Measurements from ENCODE around the gene DPH6. TPM values are rescaled to one million over a fixed set of nuclear protein-coding genes. Genes with fewer than 3 reads are reported as not detected.
"Not testable (repeated sequence)": the region's sequence is repeated elsewhere in the genome, so short reads cannot be mapped to it uniquely, and the experiment has no call there.

Gene DPH6
- total RNA-seq, 4 donors from 2014 or later: 30.6 to 49.0 (median 36.8) TPM

DNA sequence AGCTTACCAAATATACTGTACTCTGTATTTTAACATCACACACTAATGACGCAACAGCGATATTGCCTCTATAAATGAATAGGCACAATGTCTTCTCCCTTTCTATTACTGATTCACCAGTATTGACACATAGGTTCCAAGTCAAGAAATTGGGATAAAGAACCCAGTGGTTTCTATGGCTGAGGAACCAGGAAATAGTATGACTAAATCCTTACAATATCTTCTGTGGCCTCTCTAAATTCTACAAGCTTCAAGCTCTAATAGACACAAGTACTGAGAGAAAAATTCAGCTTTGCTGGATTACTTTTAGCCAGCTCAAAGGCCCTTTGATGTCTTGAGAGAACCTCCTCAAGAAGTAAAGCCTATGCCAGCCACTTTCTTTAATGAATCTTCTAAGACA is 162.5 kb downstream of the DPH6 start:
- Histone ChIP-seq H3K27ac (no peak overlapping the region), H3K4me1 (no peaks in the 10 kb centered on the region), H3K9me3 (no peaks in the 10 kb centered on the region), H3K36me3 (no peaks in the 10 kb centered on the region), H3K4me3 (replicated peaks in 1 of 3) (no peak overlapping the region), H3K27me3 (no peaks in the 10 kb centered on the region)
- DNase-seq: no peak
- TF ChIP-seq POLR2A (IDR thresholded peaks at IDR 0.05): no peak
- TF ChIP-seq, protein P1, sequence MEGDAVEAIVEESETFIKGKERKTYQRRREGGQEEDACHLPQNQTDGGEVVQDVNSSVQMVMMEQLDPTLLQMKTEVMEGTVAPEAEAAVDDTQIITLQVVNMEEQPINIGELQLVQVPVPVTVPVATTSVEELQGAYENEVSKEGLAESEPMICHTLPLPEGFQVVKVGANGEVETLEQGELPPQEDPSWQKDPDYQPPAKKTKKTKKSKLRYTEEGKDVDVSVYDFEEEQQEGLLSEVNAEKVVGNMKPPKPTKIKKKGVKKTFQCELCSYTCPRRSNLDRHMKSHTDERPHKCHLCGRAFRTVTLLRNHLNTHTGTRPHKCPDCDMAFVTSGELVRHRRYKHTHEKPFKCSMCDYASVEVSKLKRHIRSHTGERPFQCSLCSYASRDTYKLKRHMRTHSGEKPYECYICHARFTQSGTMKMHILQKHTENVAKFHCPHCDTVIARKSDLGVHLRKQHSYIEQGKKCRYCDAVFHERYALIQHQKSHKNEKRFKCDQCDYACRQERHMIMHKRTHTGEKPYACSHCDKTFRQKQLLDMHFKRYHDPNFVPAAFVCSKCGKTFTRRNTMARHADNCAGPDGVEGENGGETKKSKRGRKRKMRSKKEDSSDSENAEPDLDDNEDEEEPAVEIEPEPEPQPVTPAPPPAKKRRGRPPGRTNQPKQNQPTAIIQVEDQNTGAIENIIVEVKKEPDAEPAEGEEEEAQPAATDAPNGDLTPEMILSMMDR (IDR thresholded peaks at IDR 0.05): no peak
- WGBS, 2 donors: 95% methylated on average over 2 of the region's 2 CpGs
- intact Hi-C loops (cut with DNase I): no loop called here

DNA sequence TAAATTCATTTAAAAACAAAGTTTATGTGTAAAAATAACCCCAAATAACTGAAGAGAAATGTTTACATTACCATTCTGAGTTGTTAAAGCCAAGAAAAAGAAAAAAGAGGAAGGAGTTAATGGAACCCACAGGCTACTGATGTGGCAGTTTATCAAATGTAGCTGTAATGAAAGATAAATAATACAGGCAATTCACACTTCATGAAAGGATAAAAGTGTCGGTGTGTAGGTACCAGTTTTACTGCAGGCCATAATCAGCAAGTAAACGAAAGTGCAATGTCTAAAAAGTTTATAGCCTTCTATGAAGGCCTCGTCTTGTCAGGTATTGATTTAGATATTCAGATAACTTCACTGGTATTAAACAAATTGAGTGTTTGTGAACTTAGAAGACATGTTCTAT is 164.6 kb downstream of the DPH6 start:
- TF ChIP-seq, protein P1 (IDR thresholded peaks at IDR 0.05): no peak
- TF ChIP-seq POLR2A (IDR thresholded peaks at IDR 0.05): no peak
- Histone ChIP-seq H3K27ac (no peak overlapping the region), H3K9me3 (no peaks in the 10 kb centered on the region), H3K27me3 (no peaks in the 10 kb centered on the region), H3K36me3 (no peaks in the 10 kb centered on the region), H3K4me3 (replicated peaks in 1 of 3) (no peak overlapping the region), H3K4me1 (no peaks in the 10 kb centered on the region)
- intact Hi-C loops (cut with DNase I): no loop called here
- WGBS, 2 donors: 89% methylated on average over 3 of the region's 3 CpGs
- DNase-seq: no peak

DNA sequence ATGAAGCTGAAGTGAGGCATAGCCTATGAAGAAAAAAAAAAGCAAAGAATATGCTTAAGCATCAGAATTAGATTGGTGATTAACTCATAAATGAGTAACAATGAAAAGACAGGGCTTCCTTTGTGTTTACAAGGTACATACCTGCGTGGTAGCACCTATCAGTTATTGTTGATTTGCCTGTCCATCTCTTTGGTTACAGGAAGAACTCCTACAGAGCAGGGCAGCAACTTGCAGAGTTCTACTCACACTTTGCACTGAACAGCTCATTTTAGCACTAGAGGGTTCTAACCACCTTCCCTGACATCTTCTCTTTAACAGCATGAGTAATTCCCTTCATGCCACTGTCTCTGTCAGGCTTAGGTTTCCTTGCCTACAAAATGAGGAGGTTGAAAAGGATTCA is 166.0 kb downstream of the DPH6 start:
- WGBS, 2 donors: 86 to 87% methylated on average over 1 of the region's 1 CpG
- no peaks in the 10 kb centered on the region for H3K9me3 ChIP-seq

DNA sequence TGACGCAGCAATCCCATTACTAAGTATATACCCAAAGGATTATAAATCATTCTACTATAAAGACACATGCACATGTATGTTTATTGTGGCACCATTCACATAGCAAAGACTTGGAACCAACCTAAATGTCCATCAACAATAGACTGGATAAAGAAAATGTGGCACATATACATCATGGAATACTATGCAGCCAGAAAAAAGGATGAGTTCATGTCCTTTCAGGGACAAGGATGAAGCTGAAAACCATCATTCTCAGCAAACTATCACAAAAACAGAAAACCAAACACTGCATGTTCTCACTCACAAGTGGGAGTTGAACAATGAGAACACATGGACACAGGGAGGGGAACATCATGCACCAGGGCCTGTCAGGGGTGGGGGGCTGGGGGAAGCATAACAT is 167.5 kb downstream of the DPH6 start:
- H3K27me3 ChIP-seq; intact Hi-C loops (cut with DNase I): not testable (repeated sequence)
- WGBS, 2 donors: 94 to 100% methylated on average over 1 of the region's 1 CpG

More for the DNA sequence above, 166.0 kb downstream of the DPH6 start:
- DNase-seq: no peak
- intact Hi-C loops (cut with DNase I): no loop called here
- Histone ChIP-seq H3K27me3 (no peaks in the 10 kb centered on the region), H3K4me3 (replicated peaks in 1 of 3) (no peak overlapping the region), H3K4me1 (no peaks in the 10 kb centered on the region), H3K27ac (no peak overlapping the region), H3K36me3 (no peaks in the 10 kb centered on the region)
- TF ChIP-seq, protein P1 (IDR thresholded peaks at IDR 0.05): no peak
- no peak for TF ChIP-seq POLR2A (IDR thresholded peaks at IDR 0.05)

DNA sequence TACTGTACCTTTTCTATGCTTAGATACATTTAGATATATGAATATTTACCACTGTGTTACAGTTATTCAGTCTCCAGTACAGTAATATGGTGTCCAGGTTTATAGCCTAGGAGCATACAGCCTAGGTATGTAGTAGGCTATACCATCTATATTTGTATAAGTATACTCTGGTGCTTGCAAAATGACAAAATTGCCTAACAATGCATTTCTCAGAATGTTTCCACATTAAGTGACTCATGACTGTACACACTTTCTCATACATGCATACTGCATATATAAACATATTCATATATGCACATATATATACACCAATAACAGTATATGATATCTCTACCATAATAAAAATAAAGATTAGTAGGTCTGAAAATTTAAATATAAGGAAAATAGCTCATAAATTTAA is 169.3 kb downstream of the DPH6 start:
- H3K36me3 ChIP-seq: no peaks in the 10 kb centered on the region

More for the DNA sequence above, 167.5 kb downstream of the DPH6 start:
- not testable (repeated sequence) for DNase-seq; H3K27ac ChIP-seq; H3K9me3 ChIP-seq; H3K36me3 ChIP-seq; H3K4me1 ChIP-seq; H3K4me3 ChIP-seq (replicated peaks in 1 of 3)

More for the DNA sequence above, 169.3 kb downstream of the DPH6 start:
- Histone ChIP-seq H3K27me3 (no peaks in the 10 kb centered on the region), H3K27ac (no peak overlapping the region), H3K4me1 (no peaks in the 10 kb centered on the region), H3K4me3 (replicated peaks in 1 of 3) (no peak overlapping the region), H3K9me3 (no peaks in the 10 kb centered on the region)
- no peak for TF ChIP-seq POLR2A (IDR thresholded peaks at IDR 0.05)
- TF ChIP-seq, protein P1 (IDR thresholded peaks at IDR 0.05): no peak
- intact Hi-C loops (cut with DNase I): no loop called here
- DNase-seq: no peak

Measured in thyroid gland (tissue), 4 donors.